BLaER1 (cell line): ENCODE results near the gene ACCS.

Source experiments
- H3K27ac ChIP-seq: shearing (Covaris generic); formaldehyde crosslinking; 2 replicates; pipeline ENCODE4 v1.8.1; 2022
- H3K27me3 ChIP-seq: shearing (Covaris generic); formaldehyde crosslinking; 2 replicates; pipeline ENCODE4 v1.8.1; 2022
- H3K36me3 ChIP-seq: shearing (Covaris generic); formaldehyde crosslinking; 2 replicates; pipeline ENCODE4 v1.8.1; 2022
- H3K4me1 ChIP-seq: shearing (Covaris generic); formaldehyde crosslinking; 2 replicates; pipeline ENCODE4 v1.8.1; 2022
- H3K4me2 ChIP-seq: shearing (Covaris generic); formaldehyde crosslinking; 2 replicates; pipeline ENCODE4 v1.8.1; 2022
- H3K4me3 ChIP-seq: shearing (Covaris generic); formaldehyde crosslinking; 2 replicates; pipeline ENCODE4 v1.8.1; 2022
- H3K9ac ChIP-seq: shearing (Covaris generic); formaldehyde crosslinking; 2 replicates; pipeline ENCODE4 v1.8.1; 2022
- H3K9me3 ChIP-seq: shearing (Covaris generic); formaldehyde crosslinking; 2 replicates; pipeline ENCODE4 v1.8.1; 2022
- H4K20me1 ChIP-seq: shearing (Covaris generic); formaldehyde crosslinking; 2 replicates; pipeline ENCODE4 v1.8.1; 2022
- Cebpa-rat ChIP-seq: shearing (Covaris generic); IDR thresholded peaks from 2 replicates; pipeline ENCODE4 v1.8.1; 2022

ACCS gene

GRCh38 chr11:44036811-44037657 is 29.0 kb upstream of the ACCS start:
- Histone ChIP-seq H3K27ac (no peak overlapping the region), H3K4me2 (no peak overlapping the region), H3K9me3 (peaks cover 16% of the 10 kb centered on the region), H3K9ac (no peak overlapping the region), H4K20me1 (no peaks in the 10 kb centered on the region), H3K4me3 (no peak overlapping the region), H3K36me3 (no peaks in the 10 kb centered on the region), H3K27me3 (no peaks in the 10 kb centered on the region), H3K4me1 (no peaks in the 10 kb centered on the region)
- no peak for TF ChIP-seq Cebpa-rat

- H3K9me3 ChIP-seq: peaks cover 16% of the 10 kb centered on the region
- H3K36me3 ChIP-seq: no peaks in the 10 kb centered on the region
- no peak overlapping the region for H3K4me2 ChIP-seq
- no peak overlapping the region for H3K27ac ChIP-seq
- no peaks in the 10 kb centered on the region for H4K20me1 ChIP-seq
- no peak overlapping the region for H3K4me3 ChIP-seq
- no peaks in the 10 kb centered on the region for H3K4me1 ChIP-seq
- H3K27me3 ChIP-seq: no peaks in the 10 kb centered on the region
- no peak for TF ChIP-seq Cebpa-rat
- no peak overlapping the region for H3K9ac ChIP-seq
Observed at GRCh38 chr11:44037658-44037998, 28.4 kb upstream of the ACCS start.

GRCh38 chr11:44043157-44043556 is 22.9 kb upstream of the ACCS start:
- Histone ChIP-seq H4K20me1 (no peaks in the 10 kb centered on the region), H3K4me2 (no peak overlapping the region), H3K4me1 (no peaks in the 10 kb centered on the region), H3K9ac (no peak overlapping the region), H3K36me3 (no peaks in the 10 kb centered on the region), H3K4me3 (no peak overlapping the region), H3K9me3 (peaks cover 16% of the 10 kb centered on the region), H3K27me3 (no peaks in the 10 kb centered on the region), H3K27ac (no peak overlapping the region)
- no peak for TF ChIP-seq Cebpa-rat

GRCh38 chr11:44046182-44046581 is 19.9 kb upstream of the ACCS start:
- no peak overlapping the region for H3K9ac ChIP-seq
- no peaks in the 10 kb centered on the region for H3K36me3 ChIP-seq
- no peak for TF ChIP-seq Cebpa-rat
- no peaks in the 10 kb centered on the region for H4K20me1 ChIP-seq
- H3K27me3 ChIP-seq: no peaks in the 10 kb centered on the region
- peaks cover 6% of the 10 kb centered on the region for H3K9me3 ChIP-seq
- no peak overlapping the region for H3K4me3 ChIP-seq
- no peak overlapping the region for H3K27ac ChIP-seq
- H3K4me2 ChIP-seq: no peak overlapping the region
- no peaks in the 10 kb centered on the region for H3K4me1 ChIP-seq

- Histone ChIP-seq H3K9ac (no peak overlapping the region), H3K27me3 (no peaks in the 10 kb centered on the region), H3K4me2 (no peak overlapping the region), H3K27ac (no peak overlapping the region), H3K4me1 (no peaks in the 10 kb centered on the region), H3K36me3 (no peaks in the 10 kb centered on the region), H4K20me1 (no peaks in the 10 kb centered on the region), H3K4me3 (no peak overlapping the region), H3K9me3 (no peaks in the 10 kb centered on the region)
- TF ChIP-seq Cebpa-rat: no peak
Observed at GRCh38 chr11:44047298-44047697, 18.8 kb upstream of the ACCS start.

- no peak within 1 kb of the TSS for H3K4me2 ChIP-seq
- no peaks in the 10 kb centered on the region for H3K4me1 ChIP-seq
- no peak within 1 kb of the TSS for H3K9ac ChIP-seq
- H4K20me1 ChIP-seq: no peaks in the 10 kb centered on the region
- no peaks in the 10 kb centered on the region for H3K27me3 ChIP-seq
- TF ChIP-seq Cebpa-rat: no peak
- H3K27ac ChIP-seq: no peak within 1 kb of the TSS
- H3K4me3 ChIP-seq: no peak within 1 kb of the TSS
- no peaks in the 10 kb centered on the region for H3K36me3 ChIP-seq
- no peaks in the 10 kb centered on the region for H3K9me3 ChIP-seq
Observed at GRCh38 chr11:44047931-44048431, 18.1 kb upstream of the ACCS start, which contains the start of gene ACCSL. Gene ACCSL (plus strand): TSS chr11:44047981. CDS start chr11:44048037, 56 bp downstream.

- Histone ChIP-seq H3K4me1 (no peaks in the 10 kb centered on the region), H3K4me2 (no peak overlapping the region), H3K4me3 (no peak overlapping the region), H3K36me3 (no peaks in the 10 kb centered on the region), H4K20me1 (no peaks in the 10 kb centered on the region), H3K27me3 (no peaks in the 10 kb centered on the region), H3K9me3 (no peaks in the 10 kb centered on the region), H3K9ac (no peak overlapping the region), H3K27ac (no peak overlapping the region)
- TF ChIP-seq Cebpa-rat: no peak
Observed at GRCh38 chr11:44049832-44050231, 16.2 kb upstream of the ACCS start.

GRCh38 chr11:44051171-44051570 is 14.9 kb upstream of the ACCS start:
- no peaks in the 10 kb centered on the region for H3K9me3 ChIP-seq
- H3K27me3 ChIP-seq: no peaks in the 10 kb centered on the region
- H3K36me3 ChIP-seq: no peaks in the 10 kb centered on the region
- H3K4me1 ChIP-seq: no peaks in the 10 kb centered on the region
- no peak overlapping the region for H3K4me3 ChIP-seq
- H3K4me2 ChIP-seq: no peak overlapping the region
- no peak overlapping the region for H3K9ac ChIP-seq
- no peak overlapping the region for H3K27ac ChIP-seq
- no peak for TF ChIP-seq Cebpa-rat
- H4K20me1 ChIP-seq: no peaks in the 10 kb centered on the region

- Histone ChIP-seq H4K20me1 (no peaks in the 10 kb centered on the region), H3K4me3 (no peak overlapping the region), H3K9ac (no peak overlapping the region), H3K4me1 (no peaks in the 10 kb centered on the region), H3K27me3 (no peaks in the 10 kb centered on the region), H3K36me3 (no peaks in the 10 kb centered on the region), H3K27ac (no peak overlapping the region), H3K9me3 (no peaks in the 10 kb centered on the region), H3K4me2 (no peak overlapping the region)
- TF ChIP-seq Cebpa-rat: no peak
Observed at GRCh38 chr11:44057340-44057739, 8.7 kb upstream of the ACCS start.

- Histone ChIP-seq H3K4me3 (no peak overlapping the region), H3K9me3 (no peaks in the 10 kb centered on the region), H3K27me3 (no peaks in the 10 kb centered on the region), H3K9ac (no peak overlapping the region), H3K36me3 (no peaks in the 10 kb centered on the region), H3K4me1 (no peaks in the 10 kb centered on the region), H3K4me2 (no peak overlapping the region), H4K20me1 (no peaks in the 10 kb centered on the region), H3K27ac (no peak overlapping the region)
- no peak for TF ChIP-seq Cebpa-rat
Observed at GRCh38 chr11:44058275-44058674, 7.8 kb upstream of the ACCS start.
